Urinary bladder (tissue), 4 donors: ENCODE results near the gene ATOSA. TPM values are rescaled to one million over a fixed set of nuclear protein-coding genes. Genes with fewer than 3 reads are reported as not detected.

ENCODE experiments used
- DNase-seq: peaks from one replicate; pipeline ENCODE4 v3.0.0-alpha.2; 2015; ENCODE audit errors: extremely low spot score
- H3K27ac ChIP-seq: one replicate; pipeline ENCODE4 v1.5.1; 2013; ENCODE audit warnings: low read depth, mild to moderate bottlenecking, moderate library complexity
- H3K36me3 ChIP-seq: one replicate; pipeline ENCODE4 v1.6.1; 2013; ENCODE audit warnings: mild to moderate bottlenecking, moderate library complexity; ENCODE audit not compliant: insufficient read depth
- H3K4me1 ChIP-seq: one replicate; pipeline ENCODE4 v1.6.1; 2013; ENCODE audit warnings: mild to moderate bottlenecking, moderate library complexity; ENCODE audit not compliant: insufficient read depth
- H3K4me3 ChIP-seq: one replicate; pipeline ENCODE4 v1.5.1; 2013; ENCODE audit warnings: low read depth, low read length
- whole genome bisulfite sequencing: extraction: QIAGEN DNeasy Blood & Tissue Kit; methylation state at CpG from one replicate; pipeline ENCODE4 v1.1.7; 2013; 5-methylcytosine and 5-hydroxymethylcytosine counted together
- polyA plus RNA-seq: library from polyadenylated mRNA; stranded (reverse); fragments of 200-250 nt; gene quantifications from one replicate; pipeline ENCODE4 v1.2.3, GENCODE V29; 2013
- total RNA-seq: library from RNA; depleted of rRNA; stranded (reverse); fragments of >200 nt; gene quantifications from one replicate; pipeline ENCODE4 v1.2.3, GENCODE V29; 2014
- donor health status: healthy with polysubstance abuse.
- donor health status: healthy.

The ATOSA gene
- total and polyA plus RNA-seq, 2 donors = 24.1 to 101 TPM

- Histone ChIP-seq H3K4me1 (no peaks in the 10 kb centered on the region), H3K36me3 (no peaks in the 10 kb centered on the region), H3K4me3 (peak overlapping the region; percentile 93), H3K27ac (peak overlapping the region; percentile 96)
- under 1% methylated on average over 70 of the region's 70 CpGs for WGBS
- peak; percentile 36 for DNase-seq
Observed at GRCh38 chr15:52678468-52679231, 538 bp downstream of the ATOSA start.

GRCh38 chr15:52677593-52678467, 1.4 kb downstream of the ATOSA start:
- DNase-seq = peak; percentile 29
- Histone ChIP-seq H3K36me3 (no peaks in the 10 kb centered on the region), H3K4me1 (no peaks in the 10 kb centered on the region), H3K27ac (peak overlapping the region; percentile 96), H3K4me3 (peak overlapping the region; percentile 93)
- WGBS = 4% methylated on average over 16 of the region's 16 CpGs

GRCh38 chr15:52674831-52675230, 4.4 kb downstream of the ATOSA start:
- peaks cover 2% of the 10 kb centered on the region for H3K36me3 ChIP-seq
- H3K4me1 ChIP-seq = no peaks in the 10 kb centered on the region
- WGBS = 77% methylated on average over 4 of the region's 4 CpGs

GRCh38 chr15:52673734-52674133, 5.5 kb downstream of the ATOSA start:
- no peak overlapping the region for H3K27ac ChIP-seq
- H3K4me1 ChIP-seq = no peaks in the 10 kb centered on the region
- H3K4me3 ChIP-seq = no peak overlapping the region
- no peak for DNase-seq
- peaks cover 2% of the 10 kb centered on the region for H3K36me3 ChIP-seq

More at GRCh38 chr15:52674831-52675230, 4.4 kb downstream of the ATOSA start:
- no peak for DNase-seq
- Histone ChIP-seq H3K27ac (no peak overlapping the region), H3K4me3 (no peak overlapping the region)

GRCh38 chr15:52673312-52673711, 5.9 kb downstream of the ATOSA start:
- 87% methylated on average over 2 of the region's 2 CpGs for WGBS
- Histone ChIP-seq H3K4me3 (no peak overlapping the region), H3K36me3 (peaks cover 2% of the 10 kb centered on the region), H3K27ac (no peak overlapping the region), H3K4me1 (no peaks in the 10 kb centered on the region)
- no peak for DNase-seq

- WGBS = 90% methylated on average over 1 of the region's 1 CpG
- Histone ChIP-seq H3K27ac (no peak overlapping the region), H3K4me1 (no peaks in the 10 kb centered on the region), H3K36me3 (peaks cover 2% of the 10 kb centered on the region), H3K4me3 (no peak overlapping the region)
- no peak for DNase-seq
Observed at GRCh38 chr15:52672661-52673060, 6.5 kb downstream of the ATOSA start.

- WGBS = 91% methylated on average over 5 of the region's 5 CpGs
- Histone ChIP-seq H3K4me3 (no peak overlapping the region), H3K36me3 (peaks cover 2% of the 10 kb centered on the region)
Observed at GRCh38 chr15:52670087-52670486, 9.1 kb downstream of the ATOSA start.

GRCh38 chr15:52668133-52668532, 11.1 kb downstream of the ATOSA start:
- Histone ChIP-seq H3K27ac (no peak overlapping the region), H3K4me1 (no peaks in the 10 kb centered on the region), H3K36me3 (peaks cover 2% of the 10 kb centered on the region), H3K4me3 (no peak overlapping the region)
- no peak for DNase-seq
- 78% methylated on average over 4 of the region's 4 CpGs for WGBS

More at GRCh38 chr15:52670087-52670486, 9.1 kb downstream of the ATOSA start:
- Histone ChIP-seq H3K27ac (no peak overlapping the region), H3K4me1 (no peaks in the 10 kb centered on the region)
- no peak for DNase-seq

GRCh38 chr15:52667597-52667996, 11.6 kb downstream of the ATOSA start:
- Histone ChIP-seq H3K36me3 (peaks cover 4% of the 10 kb centered on the region), H3K4me3 (no peak overlapping the region), H3K4me1 (no peaks in the 10 kb centered on the region), H3K27ac (no peak overlapping the region)
- 85% methylated on average over 3 of the region's 3 CpGs for WGBS
- DNase-seq = no peak

GRCh38 chr15:52663536-52664294, 15.5 kb downstream of the ATOSA start:
- Histone ChIP-seq H3K4me1 (no peaks in the 10 kb centered on the region), H3K4me3 (no peak overlapping the region), H3K36me3 (peaks cover 4% of the 10 kb centered on the region), H3K27ac (no peak overlapping the region)
- DNase-seq = no peak
- WGBS = 92% methylated on average over 3 of the region's 3 CpGs

- WGBS = 88% methylated on average over 1 of the region's 1 CpG
- no peak overlapping the region for H3K27ac ChIP-seq
- DNase-seq = no peak
- no peak overlapping the region for H3K4me3 ChIP-seq
- peaks cover 4% of the 10 kb centered on the region for H3K36me3 ChIP-seq
- H3K4me1 ChIP-seq = no peaks in the 10 kb centered on the region
Observed at GRCh38 chr15:52661909-52662308, 17.3 kb downstream of the ATOSA start.

- Histone ChIP-seq H3K36me3 (peaks cover 4% of the 10 kb centered on the region), H3K27ac (no peak overlapping the region), H3K4me3 (no peak overlapping the region), H3K4me1 (no peaks in the 10 kb centered on the region)
- no peak for DNase-seq
- WGBS = 94% methylated on average over 3 of the region's 3 CpGs
Observed at GRCh38 chr15:52660192-52660591, 19.0 kb downstream of the ATOSA start.

- no peak overlapping the region for H3K4me3 ChIP-seq
- H3K36me3 ChIP-seq = peaks cover 4% of the 10 kb centered on the region
- no peak overlapping the region for H3K27ac ChIP-seq
- DNase-seq = no peak
- H3K4me1 ChIP-seq = no peaks in the 10 kb centered on the region
- WGBS = 84% methylated on average over 1 of the region's 1 CpG
Observed at GRCh38 chr15:52658955-52659354, 20.2 kb downstream of the ATOSA start.
